Osteocyte (in vitro differentiated cells): ENCODE measurements around the gene FARS2. TPM values are rescaled to one million over a fixed set of nuclear protein-coding genes. Genes with fewer than 3 reads are reported as not detected.

Source experiments
- DNase-seq: peaks from one replicate; pipeline ENCODE4 v3.0.0; 2021; ENCODE audit warnings: mixed read lengths; ENCODE audit not compliant: unreplicated experiment; ENCODE audit errors: extremely low spot score
- H3K27ac Mint-ChIP-seq: one replicate; pipeline ENCODE4 v1.8.0; 2021; ENCODE audit warnings: mild to moderate bottlenecking, mixed read lengths; ENCODE audit not compliant: unreplicated experiment
- H3K27me3 Mint-ChIP-seq: one replicate; pipeline ENCODE4 v1.8.0; 2021; ENCODE audit warnings: mixed read lengths; ENCODE audit not compliant: unreplicated experiment
- H3K36me3 Mint-ChIP-seq: one replicate; pipeline ENCODE4 v1.8.0; 2021; ENCODE audit warnings: mixed read lengths; ENCODE audit not compliant: unreplicated experiment
- H3K4me1 Mint-ChIP-seq: one replicate; pipeline ENCODE4 v1.8.0; 2021; ENCODE audit warnings: mixed read lengths; ENCODE audit not compliant: unreplicated experiment
- H3K4me3 Mint-ChIP-seq: one replicate; pipeline ENCODE4 v1.8.0; 2021; ENCODE audit warnings: mild to moderate bottlenecking, moderate library complexity, mixed read lengths; ENCODE audit not compliant: unreplicated experiment
- H3K9me3 Mint-ChIP-seq: one replicate; pipeline ENCODE4 v1.8.0; 2021; ENCODE audit warnings: mixed read lengths; ENCODE audit not compliant: unreplicated experiment
- total RNA-seq: library from RNA; stranded (reverse); gene quantifications from 2 replicates; pipeline ENCODE4 v1.2.1, GENCODE V29; 2021
- TF ChIP-seq, protein P1 (sequence below): fragments of 200-600 bp; sonication (generic); IDR thresholded peaks from 2 replicates; pipeline ENCODE4 v1.5.0; 2021; ENCODE audit warnings: antibody characterized with exemption, mild to moderate bottlenecking, moderate library complexity

FARS2 gene
- total RNA-seq, 1 donor from 2014 or later, result 17.4 TPM

DNA sequence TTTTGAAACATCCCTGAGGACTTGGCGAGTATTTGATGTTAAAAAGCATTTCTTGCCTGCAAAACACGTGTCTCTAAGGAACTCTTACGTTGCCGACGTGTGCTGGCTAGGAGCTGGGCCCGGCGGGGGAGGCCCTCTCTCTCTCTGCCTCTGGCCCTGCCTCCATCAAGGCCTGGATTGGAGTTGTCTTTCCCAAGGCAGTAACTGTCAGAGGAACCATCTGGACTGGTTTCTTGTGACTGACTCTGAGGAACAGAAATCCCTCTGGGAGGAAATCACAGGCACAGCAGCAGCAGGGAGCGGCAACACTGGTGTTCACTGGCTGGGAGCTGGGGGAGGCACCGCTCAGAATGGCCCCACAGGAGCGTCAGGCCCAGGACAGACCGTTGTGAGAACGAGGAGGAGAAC lies 501.3 kb downstream of the FARS2 start:
- H3K36me3 Mint-ChIP-seq, result no peaks in the 10 kb centered on the region
- peak overlapping the region; percentile 52 for H3K27ac Mint-ChIP-seq
- peaks cover 33% of the 10 kb centered on the region for H3K4me1 Mint-ChIP-seq
- DNase-seq, result no peak
- TF ChIP-seq, protein P1, sequence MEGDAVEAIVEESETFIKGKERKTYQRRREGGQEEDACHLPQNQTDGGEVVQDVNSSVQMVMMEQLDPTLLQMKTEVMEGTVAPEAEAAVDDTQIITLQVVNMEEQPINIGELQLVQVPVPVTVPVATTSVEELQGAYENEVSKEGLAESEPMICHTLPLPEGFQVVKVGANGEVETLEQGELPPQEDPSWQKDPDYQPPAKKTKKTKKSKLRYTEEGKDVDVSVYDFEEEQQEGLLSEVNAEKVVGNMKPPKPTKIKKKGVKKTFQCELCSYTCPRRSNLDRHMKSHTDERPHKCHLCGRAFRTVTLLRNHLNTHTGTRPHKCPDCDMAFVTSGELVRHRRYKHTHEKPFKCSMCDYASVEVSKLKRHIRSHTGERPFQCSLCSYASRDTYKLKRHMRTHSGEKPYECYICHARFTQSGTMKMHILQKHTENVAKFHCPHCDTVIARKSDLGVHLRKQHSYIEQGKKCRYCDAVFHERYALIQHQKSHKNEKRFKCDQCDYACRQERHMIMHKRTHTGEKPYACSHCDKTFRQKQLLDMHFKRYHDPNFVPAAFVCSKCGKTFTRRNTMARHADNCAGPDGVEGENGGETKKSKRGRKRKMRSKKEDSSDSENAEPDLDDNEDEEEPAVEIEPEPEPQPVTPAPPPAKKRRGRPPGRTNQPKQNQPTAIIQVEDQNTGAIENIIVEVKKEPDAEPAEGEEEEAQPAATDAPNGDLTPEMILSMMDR, result no peak
- H3K27me3 Mint-ChIP-seq, result no peaks in the 10 kb centered on the region
- no peak overlapping the region for H3K4me3 Mint-ChIP-seq
- no peaks in the 10 kb centered on the region for H3K9me3 Mint-ChIP-seq

GRCh38 chr6:5763407-5763806 lies 502.1 kb downstream of the FARS2 start:
- Mint-ChIP-seq H3K27me3 (no peaks in the 10 kb centered on the region), H3K4me3 (no peak overlapping the region), H3K27ac (peak overlapping the region; percentile 5), H3K4me1 (peaks cover 33% of the 10 kb centered on the region), H3K36me3 (no peaks in the 10 kb centered on the region), H3K9me3 (peaks cover 2% of the 10 kb centered on the region)
- no peak for DNase-seq
- TF ChIP-seq, protein P1, result no peak

DNA sequence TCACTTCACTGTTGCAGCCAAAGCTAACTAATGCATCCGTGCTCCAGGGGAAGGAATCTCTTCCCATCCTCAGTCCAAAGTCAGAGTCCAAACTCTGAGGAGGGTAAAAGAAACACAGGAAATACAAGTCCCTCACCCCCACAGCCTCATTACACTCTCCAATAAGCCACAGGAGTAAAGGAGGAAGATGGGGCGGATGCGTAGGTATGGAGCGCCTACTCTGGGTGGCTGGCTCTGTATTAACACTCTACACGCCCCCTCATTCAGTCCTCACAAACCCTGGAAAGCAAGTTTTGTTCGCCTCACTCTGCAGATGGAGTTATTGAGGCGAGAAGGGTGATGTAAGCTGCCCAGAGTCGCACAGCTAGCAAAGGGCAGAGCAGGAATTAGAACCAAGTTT lies 502.6 kb downstream of the FARS2 start:
- Mint-ChIP-seq H3K27me3 (no peaks in the 10 kb centered on the region), H3K9me3 (peaks cover 7% of the 10 kb centered on the region), H3K36me3 (peaks cover 2% of the 10 kb centered on the region), H3K4me1 (peaks cover 33% of the 10 kb centered on the region), H3K27ac (peak overlapping the region; percentile 5), H3K4me3 (no peak overlapping the region)
- TF ChIP-seq, protein P1, result no peak
- DNase-seq, result no peak

DNA sequence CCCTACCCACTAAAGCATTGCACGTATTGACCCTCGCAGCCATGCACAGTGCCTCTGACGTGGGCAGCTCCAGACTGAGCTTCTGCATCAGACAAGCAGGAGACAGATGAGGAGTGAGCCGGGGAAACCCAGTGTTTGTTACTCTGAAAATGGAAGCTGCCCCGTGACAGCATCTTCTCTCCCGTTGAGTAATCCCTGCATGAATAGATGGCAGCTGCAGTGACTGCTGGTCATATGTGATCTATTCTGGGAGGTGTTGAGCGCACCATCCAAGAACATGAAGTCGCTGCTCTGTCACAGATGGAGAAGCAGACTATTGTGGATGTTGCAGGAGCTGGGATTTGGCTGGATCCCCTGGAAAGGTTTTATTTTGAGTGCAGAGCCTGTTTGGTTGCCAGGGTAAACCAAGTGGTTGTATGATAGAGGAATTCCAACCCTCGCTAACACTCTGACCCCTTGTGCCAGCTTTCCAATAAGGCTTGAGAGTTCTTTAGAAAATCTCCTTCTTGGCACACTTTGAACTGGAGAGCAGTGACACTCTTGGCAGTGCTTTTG lies 503.2 kb downstream of the FARS2 start:
- Mint-ChIP-seq H3K4me1 (peaks cover 33% of the 10 kb centered on the region), H3K9me3 (peaks cover 11% of the 10 kb centered on the region), H3K27me3 (no peaks in the 10 kb centered on the region), H3K27ac (no peak overlapping the region), H3K4me3 (no peak overlapping the region), H3K36me3 (peaks cover 4% of the 10 kb centered on the region)
- no peak for DNase-seq
- TF ChIP-seq, protein P1, result no peak

DNA sequence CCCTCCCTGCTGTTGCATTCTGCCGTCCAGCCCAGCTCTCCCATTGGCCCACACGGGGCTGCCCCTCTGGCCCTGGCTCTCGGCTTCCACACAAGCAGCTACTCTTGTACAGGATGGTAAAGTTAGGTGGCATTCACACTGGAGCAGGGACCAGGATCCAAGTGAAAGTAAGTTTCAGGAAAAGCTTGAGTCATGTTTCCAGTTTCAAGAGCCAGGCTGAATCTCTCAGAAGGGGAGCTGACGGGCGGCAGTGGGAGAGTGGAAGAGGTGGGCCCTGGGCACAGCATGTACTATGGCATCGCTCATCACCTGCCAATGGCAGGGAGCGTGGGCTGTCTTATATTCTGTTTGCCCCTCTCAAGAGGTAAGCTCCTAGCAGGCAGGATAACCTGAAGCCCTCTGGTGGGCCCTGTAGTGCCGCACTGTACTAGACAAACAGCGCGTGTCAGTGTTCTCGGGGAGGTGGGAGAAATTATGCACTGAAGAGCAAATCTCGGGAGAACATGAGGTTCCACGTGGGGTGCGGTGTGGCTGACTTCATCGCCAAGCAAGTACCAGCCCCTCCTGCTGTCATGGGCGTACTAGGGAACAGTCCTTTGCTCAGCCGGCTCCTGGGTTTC lies 503.9 kb downstream of the FARS2 start:
- no peak overlapping the region for H3K27ac Mint-ChIP-seq
- H3K36me3 Mint-ChIP-seq, result peaks cover 4% of the 10 kb centered on the region
- H3K4me3 Mint-ChIP-seq, result no peak overlapping the region
- peaks cover 33% of the 10 kb centered on the region for H3K4me1 Mint-ChIP-seq
- no peak for DNase-seq
- H3K27me3 Mint-ChIP-seq, result no peaks in the 10 kb centered on the region
- TF ChIP-seq, protein P1, result no peak
- H3K9me3 Mint-ChIP-seq, result peaks cover 11% of the 10 kb centered on the region
